ENCODE data around the gene ASZ1. TPM values are rescaled to one million over a fixed set of nuclear protein-coding genes. Genes with fewer than 3 reads are reported as not detected.

The ASZ1 gene
- total RNA-seq, 1 experiment from 2014 or later: not detected

DNA sequence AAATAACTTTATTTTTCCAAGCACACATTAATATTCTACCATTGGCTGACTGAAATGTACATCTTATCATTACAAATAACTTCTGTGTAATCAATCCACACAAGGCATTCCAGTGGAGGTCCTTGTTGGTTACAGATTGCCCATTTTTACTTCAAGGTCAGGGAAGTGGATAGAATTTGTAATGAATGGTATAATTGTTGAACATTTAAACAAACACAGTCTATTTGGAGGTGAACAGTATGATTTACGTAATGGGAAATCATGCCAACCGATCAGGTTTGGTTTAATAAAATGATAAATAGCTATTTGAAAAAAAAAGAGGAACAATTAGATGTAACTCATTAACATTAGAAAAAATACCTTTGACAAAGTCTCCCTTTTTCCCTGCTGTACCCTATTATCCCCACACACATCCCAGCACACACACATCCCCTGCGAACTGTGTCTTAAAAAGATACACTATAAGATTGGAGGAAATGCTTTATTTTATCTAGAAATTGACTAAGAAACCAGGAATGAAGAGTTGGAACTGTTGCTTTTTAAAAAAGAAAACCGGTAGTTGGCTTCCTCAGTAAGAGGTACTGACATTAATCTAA, 19.0 kb upstream of the ASZ1 start:
- H3K4me3 ChIP-seq (ENCODE audit: low read length): no peak overlapping the region
- H3K9ac ChIP-seq (ENCODE audit: low read length): no peak overlapping the region
- POLR2A ChIA-PET (ENCODE audit: unreplicated experiment): no interaction called here
- H3K27me3 ChIP-seq (ENCODE audit: low read length): peaks cover 16% of the 10 kb centered on the region; the same call in 1 of the 2 replicates
- no peak for ATAC-seq
- BruUV-seq (replicated peaks): no TSS peak
- no peaks in the 10 kb centered on the region for H3K9me2 ChIP-seq (replicated peaks; ENCODE audit: low read length)
- no peaks in the 10 kb centered on the region for H3K36me3 ChIP-seq (ENCODE audit: low read depth, low read length)
- no peaks in the 10 kb centered on the region for H3K79me2 ChIP-seq (ENCODE audit: low read length)
- CTCF ChIA-PET: no interaction called here
- H3K9me3 ChIP-seq (ENCODE audit: low read length): no peaks in the 10 kb centered on the region
- intact Hi-C loops (cut with micrococcal nuclease): no loop called here
- no peaks in the 10 kb centered on the region for H3F3A ChIP-seq (ENCODE audit: low read length, unreplicated experiment)
- no peak overlapping the region for H3K4me2 ChIP-seq (ENCODE audit: low read length)
- TF ChIP-seq, protein P1, sequence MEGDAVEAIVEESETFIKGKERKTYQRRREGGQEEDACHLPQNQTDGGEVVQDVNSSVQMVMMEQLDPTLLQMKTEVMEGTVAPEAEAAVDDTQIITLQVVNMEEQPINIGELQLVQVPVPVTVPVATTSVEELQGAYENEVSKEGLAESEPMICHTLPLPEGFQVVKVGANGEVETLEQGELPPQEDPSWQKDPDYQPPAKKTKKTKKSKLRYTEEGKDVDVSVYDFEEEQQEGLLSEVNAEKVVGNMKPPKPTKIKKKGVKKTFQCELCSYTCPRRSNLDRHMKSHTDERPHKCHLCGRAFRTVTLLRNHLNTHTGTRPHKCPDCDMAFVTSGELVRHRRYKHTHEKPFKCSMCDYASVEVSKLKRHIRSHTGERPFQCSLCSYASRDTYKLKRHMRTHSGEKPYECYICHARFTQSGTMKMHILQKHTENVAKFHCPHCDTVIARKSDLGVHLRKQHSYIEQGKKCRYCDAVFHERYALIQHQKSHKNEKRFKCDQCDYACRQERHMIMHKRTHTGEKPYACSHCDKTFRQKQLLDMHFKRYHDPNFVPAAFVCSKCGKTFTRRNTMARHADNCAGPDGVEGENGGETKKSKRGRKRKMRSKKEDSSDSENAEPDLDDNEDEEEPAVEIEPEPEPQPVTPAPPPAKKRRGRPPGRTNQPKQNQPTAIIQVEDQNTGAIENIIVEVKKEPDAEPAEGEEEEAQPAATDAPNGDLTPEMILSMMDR (conservative IDR thresholded peaks at IDR 0.05; ENCODE audit: low read depth, low read length): no peak
- TF ChIP-seq EZH2phosphoT487 (IDR thresholded peaks at IDR 0.05; ENCODE audit: borderline replicate concordance, low read length) (no peak), EZH2 (IDR thresholded peaks at IDR 0.05; ENCODE audit: low read length, unreplicated experiment) (no peak)
- no peak overlapping the region for H2AFZ ChIP-seq (ENCODE audit: low read length)
- H3K27ac ChIP-seq (ENCODE audit: low read length): no peak overlapping the region
- H3K4me1 ChIP-seq (ENCODE audit: insufficient read depth, low read length): no peaks in the 10 kb centered on the region
- H4K20me1 ChIP-seq (ENCODE audit: low read length): no peaks in the 10 kb centered on the region
- no peak for DNase-seq

DNA sequence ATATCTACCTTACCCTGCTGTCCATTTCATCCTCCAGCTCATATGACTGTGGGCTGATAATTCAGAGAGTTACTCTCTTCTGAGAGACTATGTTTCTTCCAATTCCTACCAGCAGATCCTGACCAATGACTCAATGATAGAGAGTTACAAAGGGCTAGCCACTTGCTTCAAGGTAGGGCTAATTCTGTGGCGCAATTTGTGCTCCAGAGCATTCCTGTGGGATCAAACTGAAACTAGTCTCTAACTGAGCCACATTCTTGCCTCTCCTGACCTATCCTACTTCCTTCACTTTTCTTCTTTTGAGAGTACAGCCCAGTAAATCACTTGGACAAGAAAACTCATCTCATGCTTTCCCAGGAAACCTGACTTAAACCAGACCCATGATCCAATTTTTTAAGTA, 17.9 kb upstream of the ASZ1 start:
- H3K27ac ChIP-seq (ENCODE audit: low read length): no peak overlapping the region
- H3K4me1 ChIP-seq (ENCODE audit: insufficient read depth, low read length): no peaks in the 10 kb centered on the region
- ChIA-PET POLR2A (ENCODE audit: unreplicated experiment) (no interaction called here), CTCF (no interaction called here)
- DNase-seq (no peak), ATAC-seq (no peak)
- no peak overlapping the region for H3K4me3 ChIP-seq (ENCODE audit: low read length)
- no peaks in the 10 kb centered on the region for H4K20me1 ChIP-seq (ENCODE audit: low read length)
- peaks cover 16% of the 10 kb centered on the region; the same call in 1 of the 2 replicates for H3K27me3 ChIP-seq (ENCODE audit: low read length)
- no peak overlapping the region for H2AFZ ChIP-seq (ENCODE audit: low read length)
- H3K9me2 ChIP-seq (replicated peaks; ENCODE audit: low read length): no peaks in the 10 kb centered on the region
- intact Hi-C loops (cut with micrococcal nuclease): no loop called here
- H3K36me3 ChIP-seq (ENCODE audit: low read depth, low read length): no peaks in the 10 kb centered on the region
- H3F3A ChIP-seq (ENCODE audit: low read length, unreplicated experiment): no peaks in the 10 kb centered on the region
- TF ChIP-seq EZH2phosphoT487 (IDR thresholded peaks at IDR 0.05; ENCODE audit: borderline replicate concordance, low read length) (no peak), EZH2 (IDR thresholded peaks at IDR 0.05; ENCODE audit: low read length, unreplicated experiment) (no peak)
- TF ChIP-seq, protein P1 (conservative IDR thresholded peaks at IDR 0.05; ENCODE audit: low read depth, low read length): no peak
- no TSS peak for BruUV-seq (replicated peaks)
- no peaks in the 10 kb centered on the region for H3K9me3 ChIP-seq (ENCODE audit: low read length)
- H3K9ac ChIP-seq (ENCODE audit: low read length): no peak overlapping the region
- H3K4me2 ChIP-seq (ENCODE audit: low read length): no peak overlapping the region
- H3K79me2 ChIP-seq (ENCODE audit: low read length): no peaks in the 10 kb centered on the region

DNA sequence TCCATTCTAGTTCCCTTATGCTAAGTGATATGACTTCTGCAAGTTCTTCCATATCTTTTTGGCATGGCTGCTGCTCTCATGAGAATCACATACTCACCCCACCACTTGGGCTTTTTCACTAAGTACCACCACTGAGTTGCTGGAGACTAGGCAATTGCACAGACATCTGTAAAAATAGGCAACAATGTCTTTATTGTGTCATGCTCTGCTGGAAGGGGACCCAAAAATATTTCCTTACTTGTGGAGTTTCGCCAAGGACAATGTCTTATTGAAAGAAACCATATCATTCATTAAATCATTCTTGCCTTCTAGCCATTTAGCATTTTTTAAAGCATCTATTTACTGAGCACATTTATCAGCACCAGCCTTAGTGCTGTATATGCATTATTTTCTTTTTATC, 17.4 kb upstream of the ASZ1 start:
- H3K9ac ChIP-seq (ENCODE audit: low read length): no peak overlapping the region
- H3K9me3 ChIP-seq (ENCODE audit: low read length): no peaks in the 10 kb centered on the region
- DNase-seq (no peak), ATAC-seq (no peak)
- H3K36me3 ChIP-seq (ENCODE audit: low read depth, low read length): no peaks in the 10 kb centered on the region
- no peaks in the 10 kb centered on the region for H4K20me1 ChIP-seq (ENCODE audit: low read length)
- TF ChIP-seq EZH2 (IDR thresholded peaks at IDR 0.05; ENCODE audit: low read length, unreplicated experiment): no peak
- H3K4me3 ChIP-seq (ENCODE audit: low read length): no peak overlapping the region
- no peak overlapping the region for H3K27ac ChIP-seq (ENCODE audit: low read length)
- CTCF ChIA-PET: interaction anchor here (0.6 kb wide), 1 partner anchor 191 kb away, joined by 3 read pairs; no protein-coding TSS in a partner anchor
- H3K9me2 ChIP-seq (replicated peaks; ENCODE audit: low read length): no peaks in the 10 kb centered on the region
- no peak overlapping the region for H3K4me2 ChIP-seq (ENCODE audit: low read length)
- H2AFZ ChIP-seq (ENCODE audit: low read length): no peak overlapping the region
- no peaks in the 10 kb centered on the region for H3K4me1 ChIP-seq (ENCODE audit: insufficient read depth, low read length)
- no peaks in the 10 kb centered on the region for H3F3A ChIP-seq (ENCODE audit: low read length, unreplicated experiment)
- no peaks in the 10 kb centered on the region for H3K79me2 ChIP-seq (ENCODE audit: low read length)
- intact Hi-C loops (cut with micrococcal nuclease): no loop called here
- POLR2A ChIA-PET (ENCODE audit: unreplicated experiment): no interaction called here
- peaks cover 16% of the 10 kb centered on the region; the same call in 1 of the 2 replicates for H3K27me3 ChIP-seq (ENCODE audit: low read length)
- BruUV-seq (replicated peaks): no TSS peak
